Measurements from ENCODE around the gene HOXD3.

DNA sequence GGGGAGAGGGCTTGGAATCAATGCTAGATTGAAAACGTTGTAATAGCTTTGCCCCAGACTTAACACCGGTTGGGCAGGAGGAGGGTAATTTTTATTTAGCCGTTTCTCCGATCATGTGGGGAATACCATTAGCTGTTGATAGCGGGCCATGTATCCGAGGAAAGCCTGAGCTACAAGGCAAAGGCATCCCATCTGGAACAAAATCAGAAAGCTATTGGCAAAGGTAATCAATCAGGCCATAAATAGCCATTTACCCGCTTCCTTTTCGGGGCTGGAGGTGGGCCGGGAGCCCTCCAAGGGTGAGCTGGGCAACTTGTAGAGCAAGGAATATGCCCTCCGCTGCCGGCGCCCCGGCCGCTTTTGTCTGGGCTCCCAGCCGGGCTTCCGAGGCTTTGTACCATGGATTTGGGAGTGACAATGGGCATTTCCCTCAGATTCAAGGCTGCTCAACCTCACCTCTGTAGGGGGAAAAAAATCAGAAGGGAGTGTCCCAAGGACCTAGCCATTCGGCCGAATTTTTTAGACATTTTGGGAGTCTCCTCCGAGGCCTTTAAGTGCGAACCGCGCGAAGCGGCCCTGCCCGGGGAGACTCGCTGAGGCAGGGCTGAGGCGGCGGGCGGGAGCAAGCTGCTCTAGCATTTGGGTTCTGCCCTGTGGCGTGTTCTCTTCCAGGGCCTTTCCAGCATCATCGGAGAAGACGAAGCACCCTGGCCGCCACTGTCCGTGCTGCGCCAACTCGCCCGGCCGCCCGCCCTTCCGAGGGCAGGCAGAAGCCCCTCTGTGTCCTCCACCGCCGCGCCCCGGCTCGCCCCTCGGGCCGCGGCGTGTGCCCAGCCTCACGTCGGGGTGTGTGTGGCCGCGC is 35.7 kb upstream of the HOXD3 start:
- no peak for TF ChIP-seq CTCF (IDR thresholded peaks at IDR 0.05 in 4 of 5, conservative IDR thresholded peaks at IDR 0.05 in 1 of 5)
- no peak for TF ChIP-seq POLR2A (IDR thresholded peaks at IDR 0.05)
